MV-4-11 (cell line): ENCODE results near the gene TMCC2.

ENCODE experiments used
- DNase-seq: peaks from one replicate; lab custom pipeline; 2025; lab: John Stamatoyannopoulos, UW

Gene TMCC2

GRCh38 chr1:205303247-205303888 is 75.6 kb downstream of the TMCC2 start:
- DNase-seq = no peak

- DNase-seq = no peak
These were observed 76.4 kb downstream of the TMCC2 start for GRCh38 chr1:205304046-205304694.

GRCh38 chr1:205304695-205305070 is 76.9 kb downstream of the TMCC2 start:
- no peak for DNase-seq

- no peak for DNase-seq
These were observed 79.3 kb downstream of the TMCC2 start for GRCh38 chr1:205306929-205307566.

- no peak for DNase-seq
These were observed 82.0 kb downstream of the TMCC2 start for GRCh38 chr1:205309741-205310140.

GRCh38 chr1:205310976-205311704 is 83.4 kb downstream of the TMCC2 start:
- peak; percentile 86 for DNase-seq

GRCh38 chr1:205312866-205313562 is 85.3 kb downstream of the TMCC2 start:
- DNase-seq = no peak

- DNase-seq = peak; percentile 84
These were observed 86.0 kb downstream of the TMCC2 start for GRCh38 chr1:205313563-205314308.

GRCh38 chr1:205315008-205315618 is 87.4 kb downstream of the TMCC2 start:
- DNase-seq = no peak

- no peak for DNase-seq
These were observed 88.4 kb downstream of the TMCC2 start for GRCh38 chr1:205316161-205316566.

- DNase-seq = no peak
These were observed 89.7 kb downstream of the TMCC2 start for GRCh38 chr1:205317311-205317917.

- no peak for DNase-seq
These were observed 90.7 kb downstream of the TMCC2 start for GRCh38 chr1:205318231-205318991.

GRCh38 chr1:205319081-205320018 is 91.6 kb downstream of the TMCC2 start:
- no peak for DNase-seq

GRCh38 chr1:205321162-205321958 is 93.6 kb downstream of the TMCC2 start, which contains the start of gene NUAK2:
Gene NUAK2 (minus strand): TSS chr1:205321745. CDS start chr1:205321628, 117 bp downstream.
- DNase-seq = no peak

GRCh38 chr1:205321959-205322283 is 94.2 kb downstream of the TMCC2 start:
- DNase-seq = no peak
